ENCODE data around the gene XPO6.

XPO6 gene

GRCh38 chr16:28193530-28194423 lies 18.0 kb downstream of the XPO6 start:
- Histone ChIP-seq H3K4me3 (ENCODE audit: low read depth, low read length) (no peak overlapping the region), H3K9ac (ENCODE audit: low read depth, low read length) (no peak overlapping the region; the same call in 1 of the 2 replicates), H3K4me1 (ENCODE audit: control insufficient read depth, insufficient read depth, low read length) (peaks cover 18% of the 10 kb centered on the region)

DNA sequence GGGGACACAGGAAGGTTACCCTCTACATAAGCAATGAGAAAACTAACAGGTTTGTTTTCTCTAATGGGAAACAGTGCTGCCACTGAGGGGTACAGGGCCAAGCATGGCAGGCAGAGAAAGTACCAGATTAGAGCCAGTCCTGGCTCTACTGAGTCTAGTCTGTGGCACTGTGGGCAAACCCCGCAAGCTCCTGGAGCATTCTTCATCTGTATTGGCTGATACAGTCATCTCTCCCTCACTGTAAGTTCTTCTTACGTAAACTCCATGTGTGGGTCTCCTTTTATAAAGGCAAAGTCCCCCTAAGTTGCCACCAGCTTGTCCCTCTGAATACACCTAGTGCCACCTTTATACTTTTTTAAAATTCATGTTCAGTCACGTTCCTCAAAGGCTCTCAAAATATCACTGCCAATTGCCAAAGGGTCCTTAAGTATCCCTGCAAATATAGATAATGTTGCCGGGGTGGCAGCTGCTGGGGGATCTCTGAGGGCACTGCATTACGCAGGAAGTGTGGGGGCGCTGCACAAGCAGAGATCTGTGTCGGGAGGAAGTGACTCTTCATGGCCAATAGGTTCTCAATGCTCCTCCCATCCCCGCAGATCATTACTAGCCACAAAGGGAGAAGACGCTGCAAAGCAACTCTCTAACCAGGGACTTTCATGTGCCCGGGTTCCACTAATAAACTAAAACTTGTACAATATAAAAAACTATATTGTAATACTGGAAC lies 18.8 kb downstream of the XPO6 start:
- H3K36me3 ChIP-seq (ENCODE audit: control insufficient read depth, insufficient read depth, low read length) = peaks cover 12% of the 10 kb centered on the region
- peaks cover 18% of the 10 kb centered on the region for H3K4me1 ChIP-seq (ENCODE audit: control insufficient read depth, insufficient read depth, low read length)
- H3K27me3 ChIP-seq (ENCODE audit: control insufficient read depth, insufficient read depth, low read length) = no peaks in the 10 kb centered on the region
- no peak overlapping the region for H3K4me3 ChIP-seq (ENCODE audit: low read depth, low read length)
- H3K9me3 ChIP-seq (ENCODE audit: control insufficient read depth, insufficient read depth, low read length) = no peaks in the 10 kb centered on the region
- no peak overlapping the region for H3K9ac ChIP-seq (ENCODE audit: low read depth, low read length)
- H3K27ac ChIP-seq (ENCODE audit: low read depth, low read length) = no peak overlapping the region

More at GRCh38 chr16:28193530-28194423, 18.0 kb downstream of the XPO6 start:
- Histone ChIP-seq H3K36me3 (ENCODE audit: control insufficient read depth, insufficient read depth, low read length) (peaks cover 12% of the 10 kb centered on the region), H3K9me3 (ENCODE audit: control insufficient read depth, insufficient read depth, low read length) (no peaks in the 10 kb centered on the region), H3K27ac (ENCODE audit: low read depth, low read length) (peak overlapping the region; percentile 21), H3K27me3 (ENCODE audit: control insufficient read depth, insufficient read depth, low read length) (no peaks in the 10 kb centered on the region)

DNA sequence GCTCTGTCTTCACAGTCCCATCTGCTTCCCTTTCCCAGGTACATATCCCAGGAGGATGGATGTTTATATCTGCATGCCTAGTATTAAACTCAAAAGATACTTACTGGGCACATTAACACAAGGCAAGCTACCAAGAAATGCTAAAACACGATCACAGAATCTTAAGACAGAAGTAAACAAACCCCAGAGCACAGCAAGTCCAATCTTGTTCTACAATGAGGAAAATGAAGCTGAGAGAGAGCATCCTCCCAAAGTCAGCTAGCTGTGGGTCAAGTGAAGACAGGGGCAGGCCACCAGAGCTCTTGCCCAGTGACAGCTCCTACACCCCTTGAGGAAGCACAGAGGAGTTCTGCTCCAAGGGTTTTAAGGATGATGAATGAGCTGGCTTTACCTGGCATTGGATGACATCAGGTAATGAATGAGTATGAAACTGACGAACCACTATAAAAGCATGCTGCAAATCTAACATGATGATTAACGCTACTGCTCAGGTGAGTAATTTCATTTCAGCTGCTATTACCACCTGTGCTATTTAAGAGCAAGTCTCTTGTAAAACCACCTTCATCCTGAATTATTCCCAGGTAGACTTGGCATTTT lies 20.3 kb downstream of the XPO6 start:
- Histone ChIP-seq H3K4me3 (ENCODE audit: low read depth, low read length) (no peak overlapping the region), H3K9ac (ENCODE audit: low read depth, low read length) (no peak overlapping the region), H3K27ac (ENCODE audit: low read depth, low read length) (no peak overlapping the region), H3K4me1 (ENCODE audit: control insufficient read depth, insufficient read depth, low read length) (peaks cover 18% of the 10 kb centered on the region), H3K36me3 (ENCODE audit: control insufficient read depth, insufficient read depth, low read length) (peaks cover 12% of the 10 kb centered on the region), H3K27me3 (ENCODE audit: control insufficient read depth, insufficient read depth, low read length) (no peaks in the 10 kb centered on the region), H3K9me3 (ENCODE audit: control insufficient read depth, insufficient read depth, low read length) (no peaks in the 10 kb centered on the region)

DNA sequence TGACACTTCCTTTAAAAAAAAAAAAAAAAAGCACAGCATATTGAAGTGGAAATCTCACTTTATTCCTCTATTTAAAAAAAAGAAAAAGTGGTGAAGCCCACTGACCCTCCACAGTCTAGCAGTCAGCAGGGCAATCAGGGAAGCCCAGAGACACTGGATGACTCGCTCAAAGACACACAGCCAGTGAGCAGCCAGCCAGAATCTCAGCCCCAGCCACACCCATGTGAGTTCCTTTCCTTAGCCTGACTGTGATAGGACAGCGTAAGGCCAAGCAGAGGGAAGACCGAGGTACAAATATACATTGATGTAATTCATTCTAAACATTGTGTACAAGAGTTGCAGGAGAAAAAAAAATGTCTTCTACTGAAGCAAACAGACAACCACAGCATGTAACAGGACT lies 22.5 kb downstream of the XPO6 start:
- Histone ChIP-seq H3K27me3 (ENCODE audit: control insufficient read depth, insufficient read depth, low read length) (no peaks in the 10 kb centered on the region), H3K4me3 (ENCODE audit: low read depth, low read length) (no peak overlapping the region), H3K27ac (ENCODE audit: low read depth, low read length) (no peak overlapping the region), H3K9ac (ENCODE audit: low read depth, low read length) (no peak overlapping the region), H3K9me3 (ENCODE audit: control insufficient read depth, insufficient read depth, low read length) (no peaks in the 10 kb centered on the region), H3K36me3 (ENCODE audit: control insufficient read depth, insufficient read depth, low read length) (peaks cover 3% of the 10 kb centered on the region; the same call in 1 of the 2 replicates), H3K4me1 (ENCODE audit: control insufficient read depth, insufficient read depth, low read length) (peaks cover 10% of the 10 kb centered on the region; the same call in 1 of the 2 replicates)

- H3K27me3 ChIP-seq (ENCODE audit: control insufficient read depth, insufficient read depth, low read length) = no peaks in the 10 kb centered on the region
- H3K27ac ChIP-seq (ENCODE audit: low read depth, low read length) = no peak overlapping the region
- no peak overlapping the region for H3K9ac ChIP-seq (ENCODE audit: low read depth, low read length)
- H3K4me3 ChIP-seq (ENCODE audit: low read depth, low read length) = no peak overlapping the region
- peaks cover under 1% of the 10 kb centered on the region; the same call in 1 of the 2 replicates for H3K4me1 ChIP-seq (ENCODE audit: control insufficient read depth, insufficient read depth, low read length)
- no peaks in the 10 kb centered on the region for H3K9me3 ChIP-seq (ENCODE audit: control insufficient read depth, insufficient read depth, low read length)
- peaks cover 3% of the 10 kb centered on the region; the same call in 1 of the 2 replicates for H3K36me3 ChIP-seq (ENCODE audit: control insufficient read depth, insufficient read depth, low read length)
These were observed 23.5 kb downstream of the XPO6 start for GRCh38 chr16:28188085-28188916.

DNA sequence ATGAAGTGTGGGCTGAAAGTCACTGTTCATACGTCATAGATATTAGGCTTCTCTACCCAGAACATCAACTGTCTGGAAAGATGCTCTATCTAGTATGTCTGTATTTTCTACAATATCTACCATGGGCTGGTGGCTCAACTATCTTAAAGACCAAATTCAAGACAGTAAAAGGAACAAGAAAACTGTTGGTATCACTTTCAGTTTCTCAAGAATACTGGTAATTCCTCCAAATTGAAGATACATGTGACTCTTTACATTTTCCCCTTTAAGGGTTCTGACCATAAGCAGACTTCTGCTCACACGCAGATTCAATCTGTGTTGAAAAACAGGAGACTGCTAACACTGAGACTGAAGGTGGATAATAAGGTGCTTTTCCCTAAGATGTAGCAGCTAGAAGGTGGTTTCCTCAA lies 24.2 kb downstream of the XPO6 start:
- Histone ChIP-seq H3K36me3 (ENCODE audit: control insufficient read depth, insufficient read depth, low read length) (peaks cover 3% of the 10 kb centered on the region; the same call in 1 of the 2 replicates), H3K9ac (ENCODE audit: low read depth, low read length) (no peak overlapping the region), H3K4me1 (ENCODE audit: control insufficient read depth, insufficient read depth, low read length) (0 out of 2 replicates have a peak, but pooled peaks cover under 1% of the 10 kb centered on the region), H3K9me3 (ENCODE audit: control insufficient read depth, insufficient read depth, low read length) (no peaks in the 10 kb centered on the region), H3K4me3 (ENCODE audit: low read depth, low read length) (no peak overlapping the region), H3K27me3 (ENCODE audit: control insufficient read depth, insufficient read depth, low read length) (no peaks in the 10 kb centered on the region), H3K27ac (ENCODE audit: low read depth, low read length) (no peak overlapping the region)

DNA sequence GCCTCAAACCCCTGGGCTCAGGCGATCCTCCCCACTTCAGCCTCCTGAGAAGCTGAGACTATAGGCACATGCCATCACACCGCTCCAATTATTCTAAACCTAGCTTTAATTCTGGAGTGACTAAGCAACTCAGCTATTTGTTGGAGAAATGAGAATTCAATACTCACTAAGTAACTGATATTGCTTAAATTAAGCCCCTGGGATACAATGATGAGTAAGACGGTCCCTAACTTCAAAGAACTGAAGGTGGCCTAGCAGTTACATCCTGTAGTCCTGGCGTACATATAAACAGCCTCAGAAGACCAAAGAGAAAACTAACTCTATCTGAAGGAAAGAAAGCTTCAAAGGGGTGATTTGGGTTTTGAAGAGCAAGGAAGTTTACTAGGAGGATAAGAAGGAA lies 25.0 kb downstream of the XPO6 start:
- Histone ChIP-seq H3K27me3 (ENCODE audit: control insufficient read depth, insufficient read depth, low read length) (no peaks in the 10 kb centered on the region), H3K9me3 (ENCODE audit: control insufficient read depth, insufficient read depth, low read length) (no peaks in the 10 kb centered on the region), H3K4me3 (ENCODE audit: low read depth, low read length) (no peak overlapping the region), H3K4me1 (ENCODE audit: control insufficient read depth, insufficient read depth, low read length) (0 out of 2 replicates have a peak, but pooled peaks cover 6% of the 10 kb centered on the region), H3K36me3 (ENCODE audit: control insufficient read depth, insufficient read depth, low read length) (peaks cover 3% of the 10 kb centered on the region), H3K27ac (ENCODE audit: low read depth, low read length) (no peak overlapping the region), H3K9ac (ENCODE audit: low read depth, low read length) (no peak overlapping the region)

DNA sequence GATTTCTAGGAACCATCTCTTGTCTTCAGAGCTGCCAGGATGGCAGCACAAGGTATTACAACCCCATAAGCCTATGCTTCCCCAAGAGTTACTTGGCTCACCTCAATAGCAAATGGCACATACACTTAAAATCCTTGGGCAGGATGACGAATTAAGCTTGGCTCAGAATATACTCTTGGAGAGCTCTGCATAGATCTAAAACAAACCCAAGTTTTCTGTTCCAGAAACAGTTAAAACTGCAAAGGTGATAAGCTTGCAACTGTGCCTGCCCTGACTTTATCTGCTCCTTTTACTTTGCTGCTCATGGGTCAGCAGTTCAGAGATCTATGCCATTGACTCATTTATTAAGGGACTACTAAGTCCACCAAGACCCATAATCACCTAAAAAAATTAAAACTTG lies 26.1 kb downstream of the XPO6 start:
- peaks cover 6% of the 10 kb centered on the region; the same call in 1 of the 2 replicates for H3K4me1 ChIP-seq (ENCODE audit: control insufficient read depth, insufficient read depth, low read length)
- H3K4me3 ChIP-seq (ENCODE audit: low read depth, low read length) = no peak overlapping the region
- H3K27ac ChIP-seq (ENCODE audit: low read depth, low read length) = no peak overlapping the region
- H3K27me3 ChIP-seq (ENCODE audit: control insufficient read depth, insufficient read depth, low read length) = no peaks in the 10 kb centered on the region
- H3K9ac ChIP-seq (ENCODE audit: low read depth, low read length) = no peak overlapping the region
- H3K36me3 ChIP-seq (ENCODE audit: control insufficient read depth, insufficient read depth, low read length) = no peaks in the 10 kb centered on the region; the same call in none of the 2 replicates
- no peaks in the 10 kb centered on the region for H3K9me3 ChIP-seq (ENCODE audit: control insufficient read depth, insufficient read depth, low read length)

DNA sequence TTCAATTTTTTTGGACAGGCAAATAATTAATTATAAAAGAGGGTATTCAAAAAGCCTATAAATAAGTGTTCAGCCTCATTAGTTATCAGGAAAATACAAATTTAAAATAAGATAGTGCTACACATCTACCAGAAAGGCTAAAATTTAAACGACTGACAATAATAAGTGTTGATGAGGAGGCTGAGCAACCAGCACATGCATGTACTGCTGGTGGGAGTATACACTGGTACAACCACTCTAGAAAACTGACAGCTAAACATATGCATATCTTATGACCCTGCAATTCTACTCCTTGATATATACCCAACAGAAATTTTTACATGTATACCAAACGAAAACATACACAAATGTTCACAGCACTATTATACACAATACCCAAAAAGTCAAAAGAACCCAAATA lies 27.1 kb downstream of the XPO6 start:
- peaks cover 2% of the 10 kb centered on the region for H3K36me3 ChIP-seq (ENCODE audit: control insufficient read depth, insufficient read depth, low read length)
- H3K4me3 ChIP-seq (ENCODE audit: low read depth, low read length) = no peak overlapping the region
- H3K9me3 ChIP-seq (ENCODE audit: control insufficient read depth, insufficient read depth, low read length) = no peaks in the 10 kb centered on the region
- H3K27me3 ChIP-seq (ENCODE audit: control insufficient read depth, insufficient read depth, low read length) = no peaks in the 10 kb centered on the region
- no peak overlapping the region for H3K9ac ChIP-seq (ENCODE audit: low read depth, low read length)
- H3K27ac ChIP-seq (ENCODE audit: low read depth, low read length) = no peak overlapping the region
- peaks cover 6% of the 10 kb centered on the region; the same call in 1 of the 2 replicates for H3K4me1 ChIP-seq (ENCODE audit: control insufficient read depth, insufficient read depth, low read length)

DNA sequence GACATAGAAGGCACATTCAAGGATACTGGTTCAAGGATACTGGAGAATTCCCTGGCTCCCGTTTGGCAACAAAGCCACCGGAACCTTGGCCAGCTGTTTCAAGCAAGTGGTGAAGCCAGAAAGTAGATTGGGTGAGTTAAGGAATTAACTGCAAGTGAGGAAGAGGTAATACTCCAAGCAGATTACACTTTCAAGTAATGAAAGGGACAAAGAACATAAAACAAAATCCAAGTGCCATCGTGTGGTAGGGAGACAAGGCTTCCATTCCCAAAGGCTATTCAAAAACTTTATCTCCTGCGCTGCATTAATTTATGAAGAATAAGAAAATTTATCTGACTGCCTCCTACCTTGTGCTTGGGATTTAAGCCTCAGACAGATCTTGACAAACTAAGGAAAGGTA lies 27.8 kb downstream of the XPO6 start:
- Histone ChIP-seq H3K9me3 (ENCODE audit: control insufficient read depth, insufficient read depth, low read length) (no peaks in the 10 kb centered on the region), H3K9ac (ENCODE audit: low read depth, low read length) (no peak overlapping the region), H3K4me1 (ENCODE audit: control insufficient read depth, insufficient read depth, low read length) (peaks cover 6% of the 10 kb centered on the region; the same call in 1 of the 2 replicates), H3K36me3 (ENCODE audit: control insufficient read depth, insufficient read depth, low read length) (peaks cover 7% of the 10 kb centered on the region; the same call in 1 of the 2 replicates), H3K27me3 (ENCODE audit: control insufficient read depth, insufficient read depth, low read length) (no peaks in the 10 kb centered on the region), H3K4me3 (ENCODE audit: low read depth, low read length) (no peak overlapping the region), H3K27ac (ENCODE audit: low read depth, low read length) (no peak overlapping the region)
